H9 (cell line): Measurements from ENCODE around the gene PAFAH1B1. TPM values are rescaled to one million over a fixed set of nuclear protein-coding genes. Genes with fewer than 3 reads are reported as not detected.

ENCODE experiments used
- DNase-seq: peaks from one replicate; pipeline ENCODE4 v3.0.0-alpha.2; 2017
- H2AFZ ChIP-seq: one replicate; pipeline ENCODE4 v1.6.1; 2013; ENCODE audit warnings: mild to moderate bottlenecking, low read length, control low read depth, moderate library complexity
- H2AK5ac ChIP-seq: 2 replicates; pipeline ENCODE4 v1.6.1; 2013; ENCODE audit warnings: low read length, control low read depth, mixed read lengths; ENCODE audit not compliant: insufficient read length
- H2BK120ac ChIP-seq: one replicate; pipeline ENCODE4 v1.6.1; 2013; ENCODE audit warnings: low read depth, mild to moderate bottlenecking, low read length, control low read depth, inconsistent platforms; ENCODE audit not compliant: poor library complexity, severe bottlenecking
- H2BK12ac ChIP-seq: 2 replicates; pipeline ENCODE4 v1.6.1; 2013; ENCODE audit warnings: low read length, control low read depth, mixed read lengths, low read depth; ENCODE audit not compliant: insufficient read length
- H2BK15ac ChIP-seq: 2 replicates; pipeline ENCODE4 v1.6.1; 2013; ENCODE audit warnings: low read depth, low read length, control low read depth
- H2BK20ac ChIP-seq: one replicate; pipeline ENCODE4 v1.6.1; 2013; ENCODE audit warnings: low read depth, mild to moderate bottlenecking, low read length, control low read depth, inconsistent platforms; ENCODE audit not compliant: poor library complexity, severe bottlenecking
- H2BK5ac ChIP-seq: 2 replicates; pipeline ENCODE4 v1.6.1; 2013; ENCODE audit warnings: low read length, control low read depth, mixed read lengths; ENCODE audit not compliant: insufficient read length
- H3K14ac ChIP-seq: 2 replicates; pipeline ENCODE4 v1.6.1; 2013; ENCODE audit warnings: low read length, control low read depth; ENCODE audit not compliant: insufficient read depth
- H3K18ac ChIP-seq: 2 replicates; pipeline ENCODE4 v1.6.1; 2013; ENCODE audit warnings: low read depth, mild to moderate bottlenecking, mixed read lengths, low read length, control low read depth; ENCODE audit not compliant: insufficient read length
- H3K23ac ChIP-seq: 2 replicates; pipeline ENCODE4 v1.6.1; 2013; ENCODE audit warnings: low read length, control low read depth, mixed read lengths, low read depth; ENCODE audit not compliant: insufficient read length
- H3K23me2 ChIP-seq: 2 replicates; pipeline ENCODE4 v1.6.1; 2013; ENCODE audit warnings: low read depth, mild to moderate bottlenecking, mixed read lengths, low read length, control low read depth; ENCODE audit not compliant: insufficient read length, poor library complexity, severe bottlenecking
- H3K27ac ChIP-seq: 2 replicates; pipeline ENCODE4 v1.5.1; 2013; ENCODE audit warnings: low read length, control low read depth, mixed read lengths, low read depth; ENCODE audit not compliant: insufficient read length
- H3K27me3 ChIP-seq: 2 replicates; pipeline ENCODE4 v1.6.1; 2013; ENCODE audit warnings: low read length, control low read depth, inconsistent platforms; ENCODE audit not compliant: insufficient read depth
- H3K4ac ChIP-seq: 2 replicates; pipeline ENCODE4 v1.6.1; 2013; ENCODE audit warnings: low read depth, mild to moderate bottlenecking, control low read depth, inconsistent platforms, low read length, moderate library complexity
- H3K4me1 ChIP-seq: 2 replicates; pipeline ENCODE4 v1.6.1; 2013; ENCODE audit warnings: low read length, control low read depth, inconsistent platforms; ENCODE audit not compliant: insufficient read depth
- H3K4me2 ChIP-seq: 2 replicates; pipeline ENCODE4 v1.6.1; 2013; ENCODE audit warnings: low read length, control low read depth, mixed read lengths; ENCODE audit not compliant: insufficient read length, insufficient read depth
- H3K56ac ChIP-seq: 2 replicates; pipeline ENCODE4 v1.6.1; 2013; ENCODE audit warnings: low read depth, mild to moderate bottlenecking, mixed read lengths, low read length, control low read depth; ENCODE audit not compliant: insufficient read length
- H3K79me1 ChIP-seq: 2 replicates; pipeline ENCODE4 v1.6.1; 2013; ENCODE audit warnings: low read depth, mild to moderate bottlenecking, moderate library complexity, low read length, control low read depth, inconsistent platforms; ENCODE audit not compliant: insufficient read depth, poor library complexity, severe bottlenecking
- H3K79me2 ChIP-seq: 2 replicates; pipeline ENCODE4 v1.6.1; 2013; ENCODE audit warnings: low read length, control low read depth, inconsistent platforms; ENCODE audit not compliant: insufficient read depth
- H3K9ac ChIP-seq: 2 replicates; pipeline ENCODE4 v1.6.1; 2013; ENCODE audit warnings: low read length, control low read depth, mixed read lengths; ENCODE audit not compliant: insufficient read length; ENCODE audit errors: extremely low read depth
- H3K9me3 ChIP-seq: one replicate; pipeline ENCODE4 v1.6.1; 2013; ENCODE audit warnings: low read depth, low read length, inconsistent platforms; ENCODE audit not compliant: control insufficient read depth
- H3T11ph ChIP-seq: one replicate; pipeline ENCODE4 v1.6.1; 2013; ENCODE audit warnings: mild to moderate bottlenecking, low read length, control low read depth, inconsistent platforms
- H4K20me1 ChIP-seq: one replicate; pipeline ENCODE4 v1.6.1; 2013; ENCODE audit not compliant: control insufficient read depth, insufficient read length, insufficient read depth
- H4K5ac ChIP-seq: 2 replicates; pipeline ENCODE4 v1.6.1; 2013; ENCODE audit warnings: low read depth, mild to moderate bottlenecking, mixed read lengths, low read length, control low read depth; ENCODE audit not compliant: insufficient read length
- H4K8ac ChIP-seq: replicated peaks from 2 replicates; pipeline ENCODE4 v1.6.1; 2013; ENCODE audit warnings: low read length, control low read depth, mixed read lengths, low read depth; ENCODE audit not compliant: insufficient read length
- H4K91ac ChIP-seq: 2 replicates; pipeline ENCODE4 v1.6.1; 2013; ENCODE audit warnings: low read depth, mild to moderate bottlenecking, moderate library complexity, mixed read lengths, low read length, control low read depth; ENCODE audit not compliant: insufficient read length
- H3K27ac Mint-ChIP-seq, 3 experiments: 2 replicates in 2 of 3; 3 replicates in 1 of 3; pipeline ENCODE4 v1.8.0; 2020 to 2021; ENCODE audit warnings: mixed read lengths in 3 of 3, mild to moderate bottlenecking in 1 of 3, moderate library complexity in 1 of 3
- H3K27me3 Mint-ChIP-seq: 2 replicates; pipeline ENCODE4 v1.8.0; 2021; ENCODE audit warnings: low read depth, mild to moderate bottlenecking, moderate library complexity, mixed read lengths
- H3K36me3 Mint-ChIP-seq, 3 experiments: 2 replicates in 2 of 3; 3 replicates in 1 of 3; pipeline ENCODE4 v1.8.0; 2020 to 2021; ENCODE audit warnings: low read depth in 3 of 3, mixed read lengths in 3 of 3; ENCODE audit not compliant: insufficient read depth in 1 of 3
- H3K4me1 Mint-ChIP-seq, 2 experiments: 2 replicates each; pipeline ENCODE4 v1.8.0; 2020; ENCODE audit warnings: mixed read lengths in 2 of 2
- H3K4me3 Mint-ChIP-seq, 2 experiments: 2 replicates in 1 of 2; 3 replicates in 1 of 2; pipeline ENCODE4 v1.8.0; 2020 to 2021; ENCODE audit warnings: mild to moderate bottlenecking in 2 of 2, mixed read lengths in 2 of 2, moderate library complexity in 1 of 2
- H3K9me3 Mint-ChIP-seq, 2 experiments: 2 replicates in 1 of 2; 3 replicates in 1 of 2; pipeline ENCODE4 v1.8.0; 2020; ENCODE audit warnings: mild to moderate bottlenecking in 2 of 2, mixed read lengths in 2 of 2, moderate library complexity in 1 of 2
- WGBS: extraction: QIAGEN DNeasy Blood & Tissue Kit; methylation state at CpG from one replicate; pipeline ENCODE4 v1.1.7; 2013; ENCODE audit warnings: missing lambda C conversion rate, low lambda C conversion rate, mixed read lengths; ENCODE audit not compliant: insufficient read length; ENCODE audit errors: extremely low coverage; 5-methylcytosine and 5-hydroxymethylcytosine counted together
- total RNA-seq: library from RNA; stranded (reverse); gene quantifications from 2 replicates; pipeline ENCODE4 v1.2.1, GENCODE V29; 2021
- TF ChIP-seq, protein P1 (sequence below): fragments of 200-600 bp; sonication (generic); conservative IDR thresholded peaks from 3 replicates; pipeline ENCODE4 v1.8.0; 2021; ENCODE audit warnings: antibody characterized with exemption, mild to moderate bottlenecking

Gene PAFAH1B1
- total RNA-seq, 1 experiment from 2014 or later: 134 TPM

DNA sequence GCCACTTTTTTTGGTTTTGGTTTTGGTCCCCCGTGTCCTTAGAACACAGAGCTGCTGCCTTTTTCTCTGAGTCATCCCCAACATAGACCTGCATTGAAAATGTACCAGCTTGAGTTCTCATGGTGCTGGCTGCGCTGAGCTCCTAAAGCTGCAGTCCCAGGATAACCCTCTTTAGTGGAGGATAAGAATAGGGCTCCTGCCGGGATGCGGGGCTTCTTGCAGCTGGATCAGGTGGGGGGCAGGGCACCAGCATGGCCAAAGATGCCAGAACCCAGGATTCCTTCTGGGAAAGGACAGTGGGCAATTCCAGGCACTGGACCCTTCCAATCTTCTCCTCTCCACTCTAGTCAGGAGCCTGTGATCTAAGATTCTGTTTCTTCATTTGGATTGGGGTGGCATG lies 126.4 kb downstream of the PAFAH1B1 start:
- H3K79me1 ChIP-seq: no peaks in the 10 kb centered on the region
- DNase-seq: no peak
- H3K4me1 ChIP-seq: peaks cover 6% of the 10 kb centered on the region; the same call in 1 of the 2 replicates
- TF ChIP-seq, protein P1, sequence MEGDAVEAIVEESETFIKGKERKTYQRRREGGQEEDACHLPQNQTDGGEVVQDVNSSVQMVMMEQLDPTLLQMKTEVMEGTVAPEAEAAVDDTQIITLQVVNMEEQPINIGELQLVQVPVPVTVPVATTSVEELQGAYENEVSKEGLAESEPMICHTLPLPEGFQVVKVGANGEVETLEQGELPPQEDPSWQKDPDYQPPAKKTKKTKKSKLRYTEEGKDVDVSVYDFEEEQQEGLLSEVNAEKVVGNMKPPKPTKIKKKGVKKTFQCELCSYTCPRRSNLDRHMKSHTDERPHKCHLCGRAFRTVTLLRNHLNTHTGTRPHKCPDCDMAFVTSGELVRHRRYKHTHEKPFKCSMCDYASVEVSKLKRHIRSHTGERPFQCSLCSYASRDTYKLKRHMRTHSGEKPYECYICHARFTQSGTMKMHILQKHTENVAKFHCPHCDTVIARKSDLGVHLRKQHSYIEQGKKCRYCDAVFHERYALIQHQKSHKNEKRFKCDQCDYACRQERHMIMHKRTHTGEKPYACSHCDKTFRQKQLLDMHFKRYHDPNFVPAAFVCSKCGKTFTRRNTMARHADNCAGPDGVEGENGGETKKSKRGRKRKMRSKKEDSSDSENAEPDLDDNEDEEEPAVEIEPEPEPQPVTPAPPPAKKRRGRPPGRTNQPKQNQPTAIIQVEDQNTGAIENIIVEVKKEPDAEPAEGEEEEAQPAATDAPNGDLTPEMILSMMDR: no peak
- H3K27me3 ChIP-seq: no peaks in the 10 kb centered on the region
- no peak overlapping the region for H3K14ac ChIP-seq
- peaks cover 3% of the 10 kb centered on the region for H3K23me2 ChIP-seq
- H3K79me2 ChIP-seq: no peaks in the 10 kb centered on the region
- H2BK120ac ChIP-seq: no peak overlapping the region
- H3K27ac ChIP-seq: no peak overlapping the region
- H3K4ac ChIP-seq: no peak overlapping the region
- H2BK15ac ChIP-seq: no peak overlapping the region
- no peak overlapping the region for H3K23ac ChIP-seq
- Mint-ChIP-seq H3K4me1 (peaks cover 13 to 55% of the 10 kb centered on the region in 2 experiments), H3K4me3 (no peak overlapping the region), H3K9me3 (no peaks in the 10 kb centered on the region), H3K27ac (no peak overlapping the region), H3K27me3 (no peaks in the 10 kb centered on the region; the same call in 1 of the 2 replicates), H3K36me3 (no peaks in the 10 kb centered on the region)
- H4K20me1 ChIP-seq: no peaks in the 10 kb centered on the region
- H2AK5ac ChIP-seq: no peak overlapping the region
- no peak overlapping the region for H3K56ac ChIP-seq
- H3K9ac ChIP-seq: no peak overlapping the region
- H2BK5ac ChIP-seq: no peak overlapping the region
- WGBS: no CpG with 5 or more reads among the region's 4 CpGs
- H3K9me3 ChIP-seq: no peaks in the 10 kb centered on the region
- no peak overlapping the region for H3K18ac ChIP-seq
- H2AFZ ChIP-seq: no peak overlapping the region
- H4K8ac ChIP-seq: no peak overlapping the region
- no peak overlapping the region for H2BK12ac ChIP-seq
- H3T11ph ChIP-seq: no peak overlapping the region
- no peak overlapping the region for H2BK20ac ChIP-seq
- no peak overlapping the region for H4K91ac ChIP-seq
- no peak overlapping the region for H4K5ac ChIP-seq
- no peak overlapping the region for H3K4me2 ChIP-seq
